ENCODE results near the gene DPYSL4. TPM values are rescaled to one million over a fixed set of nuclear protein-coding genes. Genes with fewer than 3 reads are reported as not detected.

DPYSL4 gene
- total RNA-seq, 1 experiment from 2014 or later: 0.21 TPM

- H3K36me3 Mint-ChIP-seq (ENCODE audit: insufficient read depth, unreplicated experiment): no peaks in the 10 kb centered on the region
- no peaks in the 10 kb centered on the region for H3K4me1 Mint-ChIP-seq (ENCODE audit: insufficient read depth, unreplicated experiment)
- DNase-seq (ENCODE audit: unreplicated experiment): no peak
- no peak overlapping the region for H3K4me3 Mint-ChIP-seq (ENCODE audit: unreplicated experiment)
- CTCF ChIA-PET: no interaction called here
- H3K27me3 Mint-ChIP-seq (ENCODE audit: insufficient read depth, unreplicated experiment): peaks cover 26% of the 10 kb centered on the region
- H3K9me3 Mint-ChIP-seq (ENCODE audit: unreplicated experiment): peaks cover 7% of the 10 kb centered on the region
- no TSS peak for BruUV-seq (replicated peaks)
- POLR2A ChIA-PET: no interaction called here
- intact Hi-C loops (cut with micrococcal nuclease): no loop called here
- no peak for TF ChIP-seq CTCF (IDR thresholded peaks at IDR 0.05; ENCODE audit: unreplicated experiment)
- H3K27ac Mint-ChIP-seq (ENCODE audit: low read depth, unreplicated experiment): no peak overlapping the region
These were observed 16.0 kb upstream of the DPYSL4 start for GRCh38 chr10:132170561-132171361.

- peaks cover 39% of the 10 kb centered on the region for H3K27me3 Mint-ChIP-seq (ENCODE audit: insufficient read depth, unreplicated experiment)
- CTCF ChIA-PET: interaction anchor here (0.6 kb wide), 1 partner anchor 289 kb away, joined by 3 read pairs; no protein-coding TSS in a partner anchor
These were observed 14.4 kb upstream of the DPYSL4 start for GRCh38 chr10:132172091-132173066.

GRCh38 chr10:132173185-132173584 is 13.6 kb upstream of the DPYSL4 start:
- Mint-ChIP-seq H3K4me3 (ENCODE audit: unreplicated experiment) (no peak overlapping the region), H3K4me1 (ENCODE audit: insufficient read depth, unreplicated experiment) (no peaks in the 10 kb centered on the region), H3K9me3 (ENCODE audit: unreplicated experiment) (peaks cover 7% of the 10 kb centered on the region), H3K27ac (ENCODE audit: low read depth, unreplicated experiment) (no peak overlapping the region), H3K27me3 (ENCODE audit: insufficient read depth, unreplicated experiment) (peaks cover 45% of the 10 kb centered on the region), H3K36me3 (ENCODE audit: insufficient read depth, unreplicated experiment) (no peaks in the 10 kb centered on the region)
- TF ChIP-seq CTCF (IDR thresholded peaks at IDR 0.05; ENCODE audit: unreplicated experiment): no peak
- intact Hi-C loops (cut with micrococcal nuclease): no loop called here
- POLR2A ChIA-PET: no interaction called here
- BruUV-seq (replicated peaks): no TSS peak
- CTCF ChIA-PET: interaction anchor here (0.6 kb wide), 1 partner anchor 43 kb away, joined by 3 read pairs; no protein-coding TSS in a partner anchor
- no peak for DNase-seq (ENCODE audit: unreplicated experiment)

More at GRCh38 chr10:132172091-132173066, 14.4 kb upstream of the DPYSL4 start:
- no peak for DNase-seq (ENCODE audit: unreplicated experiment)
- no peak overlapping the region for H3K4me3 Mint-ChIP-seq (ENCODE audit: unreplicated experiment)
- POLR2A ChIA-PET: no interaction called here
- H3K36me3 Mint-ChIP-seq (ENCODE audit: insufficient read depth, unreplicated experiment): no peaks in the 10 kb centered on the region
- intact Hi-C loops (cut with micrococcal nuclease): no loop called here
- H3K9me3 Mint-ChIP-seq (ENCODE audit: unreplicated experiment): peaks cover 7% of the 10 kb centered on the region
- no peak overlapping the region for H3K27ac Mint-ChIP-seq (ENCODE audit: low read depth, unreplicated experiment)
- no peak for TF ChIP-seq CTCF (IDR thresholded peaks at IDR 0.05; ENCODE audit: unreplicated experiment)
- H3K4me1 Mint-ChIP-seq (ENCODE audit: insufficient read depth, unreplicated experiment): no peaks in the 10 kb centered on the region
- BruUV-seq (replicated peaks): no TSS peak

GRCh38 chr10:132174237-132174636 is 12.5 kb upstream of the DPYSL4 start:
- POLR2A ChIA-PET: no interaction called here
- peaks cover 7% of the 10 kb centered on the region for H3K9me3 Mint-ChIP-seq (ENCODE audit: unreplicated experiment)
- no peaks in the 10 kb centered on the region for H3K4me1 Mint-ChIP-seq (ENCODE audit: insufficient read depth, unreplicated experiment)
- no peaks in the 10 kb centered on the region for H3K36me3 Mint-ChIP-seq (ENCODE audit: insufficient read depth, unreplicated experiment)
- no peak overlapping the region for H3K27ac Mint-ChIP-seq (ENCODE audit: low read depth, unreplicated experiment)
- DNase-seq (ENCODE audit: unreplicated experiment): no peak
- no peak overlapping the region for H3K4me3 Mint-ChIP-seq (ENCODE audit: unreplicated experiment)
- no peak for TF ChIP-seq CTCF (IDR thresholded peaks at IDR 0.05; ENCODE audit: unreplicated experiment)
- CTCF ChIA-PET: no interaction called here
- BruUV-seq (replicated peaks): no TSS peak
- intact Hi-C loops (cut with micrococcal nuclease): no loop called here
- peaks cover 49% of the 10 kb centered on the region for H3K27me3 Mint-ChIP-seq (ENCODE audit: insufficient read depth, unreplicated experiment)

All from MCF 10A (cell line).